MM.1S (cell line): Measurements from ENCODE around the gene THEM4.

Source experiments
- DNase-seq: peaks from one replicate; pipeline ENCODE4 v3.0.0-alpha.2; 2015
- H2AFZ ChIP-seq: fragments of 300-600 bp; sonication (generic); 2 replicates; pipeline ENCODE4 v1.6.0; 2016; ENCODE audit warnings: antibody characterized with exemption, low read length
- H3F3A ChIP-seq: fragments of 300-600 bp; sonication (generic); 2 replicates; pipeline ENCODE4 v1.6.1; 2016; ENCODE audit warnings: mild to moderate bottlenecking, antibody characterized with exemption, low read length, moderate library complexity, mixed read lengths; ENCODE audit not compliant: insufficient read depth
- H3K27ac ChIP-seq: fragments of 300-600 bp; sonication (generic); 2 replicates; pipeline ENCODE4 v1.5.1; 2016; ENCODE audit warnings: mild to moderate bottlenecking, low read length
- H3K27me3 ChIP-seq: fragments of 300-600 bp; sonication (generic); replicated peaks from 2 replicates; pipeline ENCODE4 v1.6.0; 2016; ENCODE audit warnings: low read length; ENCODE audit not compliant: insufficient read depth
- H3K36me3 ChIP-seq: fragments of 300-600 bp; sonication (generic); replicated peaks from 2 replicates; pipeline ENCODE4 v1.6.1; 2016; ENCODE audit warnings: mild to moderate bottlenecking, low read length, mixed read lengths; ENCODE audit not compliant: insufficient read depth
- H3K4me1 ChIP-seq: fragments of 300-600 bp; sonication (generic); 2 replicates; pipeline ENCODE4 v1.6.1; 2016; ENCODE audit warnings: low read length, mixed read lengths
- H3K4me2 ChIP-seq: fragments of 300-600 bp; sonication (generic); 2 replicates; pipeline ENCODE4 v1.6.0; 2016; ENCODE audit warnings: low read depth, low read length
- H3K4me3 ChIP-seq: fragments of 300-600 bp; sonication (generic); 2 replicates; pipeline ENCODE4 v1.5.1; 2016; ENCODE audit warnings: low read length, mixed read lengths
- H3K79me2 ChIP-seq: fragments of 300-600 bp; sonication (generic); 2 replicates; pipeline ENCODE4 v1.6.1; 2016; ENCODE audit warnings: mixed run types, low read length, mixed read lengths
- H3K9ac ChIP-seq: fragments of 300-600 bp; sonication (generic); 2 replicates; pipeline ENCODE4 v1.6.1; 2016; ENCODE audit warnings: low read length, mixed read lengths
- H3K9me2 ChIP-seq: fragments of 300-600 bp; sonication (generic); replicated peaks from 2 replicates; pipeline ENCODE4 v1.6.1; 2016; ENCODE audit warnings: mild to moderate bottlenecking, low read length, mixed read lengths; ENCODE audit not compliant: insufficient read depth
- H3K9me3 ChIP-seq: fragments of 300-600 bp; sonication (generic); replicated peaks from 2 replicates; pipeline ENCODE4 v1.6.1; 2016; ENCODE audit warnings: mild to moderate bottlenecking, low read length, mixed read lengths; ENCODE audit not compliant: insufficient read depth
- H4K20me1 ChIP-seq: fragments of 300-600 bp; sonication (generic); 2 replicates; pipeline ENCODE4 v1.6.1; 2016; ENCODE audit warnings: mild to moderate bottlenecking, low read length, moderate library complexity, mixed read lengths; ENCODE audit not compliant: insufficient read depth
- CTCF ChIP-seq: fragments of 300-600 bp; sonication (generic); IDR thresholded peaks from 2 replicates; pipeline ENCODE4 v1.5.1; 2016; ENCODE audit warnings: antibody characterized with exemption, low read length, mixed read lengths
- EZH2 ChIP-seq: fragments of 300-600 bp; sonication (generic); optimal IDR thresholded peaks from 2 replicates; pipeline ENCODE3; 2017; ENCODE audit warnings: low read depth, mild to moderate bottlenecking, antibody characterized with exemption, low read length, mixed read lengths
- EZH2phosphoT487 ChIP-seq: fragments of 300-600 bp; sonication (generic); IDR thresholded peaks from 2 replicates; pipeline ENCODE4 v1.6.1; 2018; ENCODE audit warnings: antibody characterized with exemption, low read length

The THEM4 gene

GRCh38 chr1:151849871-151850270 is 59.4 kb downstream of the THEM4 start:
- H4K20me1 ChIP-seq, result no peaks in the 10 kb centered on the region
- H3K4me3 ChIP-seq, result no peak overlapping the region
- H3K9ac ChIP-seq, result no peak overlapping the region
- no peaks in the 10 kb centered on the region for H3F3A ChIP-seq
- H3K79me2 ChIP-seq, result no peaks in the 10 kb centered on the region
- H3K9me2 ChIP-seq, result no peaks in the 10 kb centered on the region
- H3K4me2 ChIP-seq, result no peak overlapping the region
- H3K36me3 ChIP-seq, result no peaks in the 10 kb centered on the region
- no peaks in the 10 kb centered on the region for H3K9me3 ChIP-seq
- TF ChIP-seq EZH2, result no peak
- no peak for TF ChIP-seq EZH2phosphoT487
- no peak for TF ChIP-seq CTCF
- peaks cover 11% of the 10 kb centered on the region for H3K4me1 ChIP-seq
- H3K27ac ChIP-seq, result no peak overlapping the region
- no peak for DNase-seq
- no peaks in the 10 kb centered on the region for H3K27me3 ChIP-seq
- no peak overlapping the region for H2AFZ ChIP-seq

- H3K79me2 ChIP-seq, result no peaks in the 10 kb centered on the region
- no peak overlapping the region for H3K4me2 ChIP-seq
- H3K27me3 ChIP-seq, result no peaks in the 10 kb centered on the region
These were observed 60.2 kb downstream of the THEM4 start for GRCh38 chr1:151849126-151849525.

GRCh38 chr1:151847867-151848596 is 61.3 kb downstream of the THEM4 start:
- Histone ChIP-seq H3K9me3 (no peaks in the 10 kb centered on the region), H3K9ac (no peak overlapping the region), H2AFZ (no peak overlapping the region), H3K36me3 (no peaks in the 10 kb centered on the region), H4K20me1 (no peaks in the 10 kb centered on the region), H3K27ac (no peak overlapping the region), H3F3A (no peaks in the 10 kb centered on the region), H3K9me2 (no peaks in the 10 kb centered on the region), H3K4me3 (no peak overlapping the region), H3K27me3 (no peaks in the 10 kb centered on the region), H3K4me1 (peaks cover 11% of the 10 kb centered on the region), H3K79me2 (no peaks in the 10 kb centered on the region), H3K4me2 (no peak overlapping the region)
- DNase-seq, result no peak
- TF ChIP-seq EZH2 (no peak), EZH2phosphoT487 (no peak), CTCF (no peak)

More at GRCh38 chr1:151849126-151849525, 60.2 kb downstream of the THEM4 start:
- H3K9me3 ChIP-seq, result no peaks in the 10 kb centered on the region
- no peaks in the 10 kb centered on the region for H3K9me2 ChIP-seq
- no peak for DNase-seq
- H2AFZ ChIP-seq, result no peak overlapping the region
- H3K27ac ChIP-seq, result no peak overlapping the region
- H3F3A ChIP-seq, result no peaks in the 10 kb centered on the region
- H3K9ac ChIP-seq, result no peak overlapping the region
- H3K4me1 ChIP-seq, result peaks cover 11% of the 10 kb centered on the region
- no peak overlapping the region for H3K4me3 ChIP-seq
- no peaks in the 10 kb centered on the region for H3K36me3 ChIP-seq
- H4K20me1 ChIP-seq, result no peaks in the 10 kb centered on the region
- TF ChIP-seq CTCF (no peak), EZH2 (no peak), EZH2phosphoT487 (no peak)
